Mesothelial cell of epicardium (in vitro differentiated cells): ENCODE measurements around the gene ADAP1. TPM values are rescaled to one million over a fixed set of nuclear protein-coding genes. Genes with fewer than 3 reads are reported as not detected.

Experiments
- DNase-seq, 2 experiments: peaks; one replicate each; pipeline ENCODE4 v3.0.0; 2021; ENCODE audit warnings: low spot score in 2 of 2; ENCODE audit not compliant: unreplicated experiment in 2 of 2
- H3K27ac Mint-ChIP-seq: 2 replicates; pipeline ENCODE4 v1.8.0; 2021; ENCODE audit warnings: mixed read lengths
- H3K27me3 Mint-ChIP-seq: 2 replicates; pipeline ENCODE4 v1.8.0; 2021; ENCODE audit warnings: low read depth, mixed read lengths
- H3K36me3 Mint-ChIP-seq: 2 replicates; pipeline ENCODE4 v1.8.0; 2021; ENCODE audit warnings: mixed read lengths
- H3K4me1 Mint-ChIP-seq: 2 replicates; pipeline ENCODE4 v1.8.0; 2021; ENCODE audit warnings: mixed read lengths
- H3K4me3 Mint-ChIP-seq: 2 replicates; pipeline ENCODE4 v1.8.0; 2021; ENCODE audit warnings: mild to moderate bottlenecking, moderate library complexity, mixed read lengths
- H3K9me3 Mint-ChIP-seq: 2 replicates; pipeline ENCODE4 v1.8.0; 2021; ENCODE audit warnings: mixed read lengths
- CTCF ChIP-seq: fragments of 200-600 bp; sonication (generic); IDR thresholded peaks from one replicate; pipeline ENCODE4 v1.5.0; 2021; ENCODE audit warnings: antibody characterized with exemption; ENCODE audit not compliant: unreplicated experiment
- total RNA-seq: library from RNA; stranded (reverse); gene quantifications from 3 replicates; pipeline ENCODE4 v1.2.1, GENCODE V29; 2021

ADAP1 gene
- total RNA-seq, 1 donor from 2014 or later = 4.0 TPM

DNA sequence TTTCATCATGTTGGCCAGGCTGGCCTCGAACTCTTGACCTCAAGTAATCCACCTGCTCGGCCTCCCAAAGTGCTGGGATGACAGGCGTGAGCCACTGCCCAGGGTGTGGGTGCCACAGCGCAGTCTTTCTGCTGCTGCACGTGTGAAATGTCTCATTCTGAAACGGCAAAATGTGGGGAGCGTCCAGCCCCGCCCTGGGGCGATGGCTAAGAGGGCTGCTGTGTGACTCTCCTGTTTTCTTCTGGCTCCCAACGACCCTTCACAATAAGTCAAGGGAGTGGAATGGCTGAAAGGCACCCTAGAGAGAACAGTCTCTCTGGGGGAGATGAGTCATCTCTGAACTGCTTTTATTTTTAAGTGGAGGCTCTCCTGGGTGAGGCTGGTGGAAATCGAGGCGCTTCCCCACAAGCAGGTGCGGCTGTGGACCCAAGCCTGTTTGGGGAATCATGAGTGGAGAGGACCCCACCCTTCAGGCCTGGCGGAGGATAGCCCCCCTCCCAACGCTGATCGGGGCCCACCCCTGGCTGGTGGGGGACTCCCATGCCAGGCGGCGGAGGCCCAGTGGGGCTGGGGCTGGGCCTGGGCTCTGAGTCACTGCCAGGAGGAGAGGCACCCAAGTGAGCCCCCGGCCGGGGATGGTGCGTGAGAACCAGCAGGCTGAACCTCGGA lies 18.0 kb downstream of the ADAP1 start:
- DNase-seq = peak in 1 of 2 experiments; percentile 19
- peaks cover 16% of the 10 kb centered on the region for H3K9me3 Mint-ChIP-seq
- no peaks in the 10 kb centered on the region for H3K4me1 Mint-ChIP-seq
- peaks cover 17% of the 10 kb centered on the region for H3K27me3 Mint-ChIP-seq
- TF ChIP-seq CTCF = no peak
- H3K36me3 Mint-ChIP-seq = no peaks in the 10 kb centered on the region
- H3K27ac Mint-ChIP-seq = no peak overlapping the region
- no peak overlapping the region for H3K4me3 Mint-ChIP-seq

DNA sequence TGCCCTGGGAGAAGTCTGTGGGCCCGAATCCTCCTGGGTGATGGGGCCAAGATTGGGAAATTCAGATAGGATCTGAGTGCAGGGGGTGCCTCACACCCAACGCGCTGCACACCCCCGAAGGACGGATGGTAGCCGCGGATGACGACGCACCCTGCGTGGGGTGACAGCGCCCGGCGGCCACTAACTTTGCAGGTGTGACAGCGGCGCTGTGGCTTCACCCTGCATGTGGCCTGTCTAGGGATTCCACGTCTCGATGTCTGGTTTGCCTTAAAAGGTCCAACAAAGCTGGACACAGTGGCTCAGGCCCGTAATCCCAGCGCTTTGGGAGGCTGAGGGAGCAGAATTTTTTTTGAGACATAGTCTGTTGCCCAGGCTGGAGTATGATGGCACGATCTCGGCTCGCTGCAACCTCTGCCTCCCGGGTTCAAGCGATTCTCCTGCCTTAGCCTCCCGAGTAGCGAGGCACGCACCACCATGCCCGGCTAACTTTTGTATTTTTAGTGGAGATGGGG lies 18.6 kb downstream of the ADAP1 start:
- no peaks in the 10 kb centered on the region for H3K4me1 Mint-ChIP-seq
- H3K27ac Mint-ChIP-seq = no peak overlapping the region
- peak in 1 of 2 experiments; percentile 8 for DNase-seq
- no peak overlapping the region for H3K4me3 Mint-ChIP-seq
- H3K9me3 Mint-ChIP-seq = peaks cover 12% of the 10 kb centered on the region
- H3K27me3 Mint-ChIP-seq = peaks cover 11% of the 10 kb centered on the region
- no peak for TF ChIP-seq CTCF
- H3K36me3 Mint-ChIP-seq = no peaks in the 10 kb centered on the region

GRCh38 chr7:935164-935873 lies 19.2 kb downstream of the ADAP1 start:
- Mint-ChIP-seq H3K4me3 (no peak overlapping the region), H3K27ac (no peak overlapping the region), H3K4me1 (no peaks in the 10 kb centered on the region), H3K27me3 (peaks cover 7% of the 10 kb centered on the region), H3K9me3 (peaks cover 6% of the 10 kb centered on the region), H3K36me3 (no peaks in the 10 kb centered on the region)
- TF ChIP-seq CTCF = no peak
- DNase-seq = peak in 1 of 2 experiments; percentile 18

DNA sequence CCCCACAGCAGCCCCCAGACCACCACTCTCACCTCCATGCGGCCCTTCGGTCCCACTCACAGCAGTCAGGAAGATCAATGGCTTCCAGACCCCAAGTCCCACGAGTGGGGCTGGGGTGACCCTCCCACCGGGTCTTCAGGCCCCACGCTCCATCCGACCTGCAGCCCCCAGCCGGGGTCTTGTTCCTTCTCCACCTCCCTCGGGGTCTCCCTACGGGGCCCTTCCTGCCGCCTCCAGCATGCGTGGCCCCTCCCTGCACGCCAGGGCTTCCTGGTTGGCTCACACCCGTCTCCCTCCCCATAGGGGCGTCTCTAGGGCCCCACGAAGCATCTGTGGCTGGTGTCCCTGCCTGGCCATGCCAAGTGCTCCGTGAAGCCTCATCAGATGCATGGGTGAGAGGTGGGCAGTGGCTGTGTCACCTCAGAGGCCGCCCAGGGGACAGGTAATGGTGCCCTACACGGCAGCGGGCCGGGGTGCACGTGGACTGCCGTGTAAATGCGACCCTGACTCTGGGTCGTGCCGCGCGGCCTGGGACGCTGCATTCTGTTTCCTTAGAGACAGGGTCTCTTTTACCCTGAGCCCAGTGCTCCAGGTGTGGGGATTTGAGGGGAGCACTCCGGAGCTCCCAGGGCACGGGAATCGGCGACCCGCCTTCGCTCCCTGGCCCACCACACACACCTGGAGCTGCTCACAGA lies 19.9 kb downstream of the ADAP1 start:
- Mint-ChIP-seq H3K27ac (no peak overlapping the region), H3K4me1 (no peaks in the 10 kb centered on the region), H3K36me3 (no peaks in the 10 kb centered on the region), H3K27me3 (no peaks in the 10 kb centered on the region), H3K9me3 (no peaks in the 10 kb centered on the region), H3K4me3 (no peak overlapping the region)
- DNase-seq = peak in 1 of 2 experiments; percentile 13
- no peak for TF ChIP-seq CTCF

DNA sequence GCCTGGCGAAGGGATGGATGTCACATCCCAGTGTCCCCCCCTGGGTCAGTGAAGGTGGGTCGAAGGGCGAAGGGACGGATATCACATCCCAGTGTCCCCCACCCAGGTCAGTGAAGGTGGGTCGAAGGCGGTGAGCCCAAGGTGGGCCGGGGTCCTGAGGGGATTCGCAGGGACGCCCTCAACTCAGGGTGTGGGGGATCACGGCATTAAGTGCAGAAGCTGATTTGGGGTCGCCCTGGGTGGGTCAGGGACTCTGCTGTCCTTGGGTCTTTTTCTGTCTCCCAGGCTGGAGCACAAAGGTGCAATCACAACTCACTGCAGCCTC lies 21.9 kb downstream of the ADAP1 start:
- no peak overlapping the region for H3K4me3 Mint-ChIP-seq
- no peak for TF ChIP-seq CTCF
- DNase-seq = no peak
- no peaks in the 10 kb centered on the region for H3K27me3 Mint-ChIP-seq
- H3K36me3 Mint-ChIP-seq = no peaks in the 10 kb centered on the region
- H3K27ac Mint-ChIP-seq = no peak overlapping the region
- H3K9me3 Mint-ChIP-seq = no peaks in the 10 kb centered on the region
- H3K4me1 Mint-ChIP-seq = no peaks in the 10 kb centered on the region
